Stimulated activated effector memory CD8-positive, alpha-beta T cell treated with anti-CD3 and anti-CD28 coated beads, Interleukin-12 subunit alpha, Interleukin-12 subunit beta, amount 100 ng/mL, for 72 hours (primary cell): Measurements from ENCODE around the gene NKX2-1.
A peak's percentile ranks its signal among the peaks of the same experiment; 100 is the strongest.
"Not testable (repeated sequence)": the region's sequence is repeated elsewhere in the genome, so short reads cannot be mapped to it uniquely, and the experiment has no call there.

ENCODE experiments used
- ATAC-seq: fragments of 150-1000 bp; cut with Tn5 transposase; 2 replicates; pipeline ENCODE4 v1.10.0; 2021
- DNase-seq, 2 donors: peaks; one replicate each; pipeline ENCODE4 v3.0.0; 2021 to 2022; ENCODE audit warnings: low spot score in 2 of 2
- H3K27ac Mint-ChIP-seq: one replicate; pipeline ENCODE4 v1.8.0; 2022; ENCODE audit warnings: mild to moderate bottlenecking, mixed read lengths
- H3K36me3 Mint-ChIP-seq: one replicate; pipeline ENCODE4 v1.8.0; 2022; ENCODE audit warnings: mild to moderate bottlenecking, mixed read lengths
- H3K4me1 Mint-ChIP-seq: one replicate; pipeline ENCODE4 v1.8.0; 2022; ENCODE audit warnings: mixed read lengths
- H3K4me3 Mint-ChIP-seq: one replicate; pipeline ENCODE4 v1.8.0; 2022; ENCODE audit warnings: mild to moderate bottlenecking, mixed read lengths
- H3K9me3 Mint-ChIP-seq: one replicate; pipeline ENCODE4 v1.8.0; 2022; ENCODE audit warnings: mixed read lengths

Gene NKX2-1

DNA sequence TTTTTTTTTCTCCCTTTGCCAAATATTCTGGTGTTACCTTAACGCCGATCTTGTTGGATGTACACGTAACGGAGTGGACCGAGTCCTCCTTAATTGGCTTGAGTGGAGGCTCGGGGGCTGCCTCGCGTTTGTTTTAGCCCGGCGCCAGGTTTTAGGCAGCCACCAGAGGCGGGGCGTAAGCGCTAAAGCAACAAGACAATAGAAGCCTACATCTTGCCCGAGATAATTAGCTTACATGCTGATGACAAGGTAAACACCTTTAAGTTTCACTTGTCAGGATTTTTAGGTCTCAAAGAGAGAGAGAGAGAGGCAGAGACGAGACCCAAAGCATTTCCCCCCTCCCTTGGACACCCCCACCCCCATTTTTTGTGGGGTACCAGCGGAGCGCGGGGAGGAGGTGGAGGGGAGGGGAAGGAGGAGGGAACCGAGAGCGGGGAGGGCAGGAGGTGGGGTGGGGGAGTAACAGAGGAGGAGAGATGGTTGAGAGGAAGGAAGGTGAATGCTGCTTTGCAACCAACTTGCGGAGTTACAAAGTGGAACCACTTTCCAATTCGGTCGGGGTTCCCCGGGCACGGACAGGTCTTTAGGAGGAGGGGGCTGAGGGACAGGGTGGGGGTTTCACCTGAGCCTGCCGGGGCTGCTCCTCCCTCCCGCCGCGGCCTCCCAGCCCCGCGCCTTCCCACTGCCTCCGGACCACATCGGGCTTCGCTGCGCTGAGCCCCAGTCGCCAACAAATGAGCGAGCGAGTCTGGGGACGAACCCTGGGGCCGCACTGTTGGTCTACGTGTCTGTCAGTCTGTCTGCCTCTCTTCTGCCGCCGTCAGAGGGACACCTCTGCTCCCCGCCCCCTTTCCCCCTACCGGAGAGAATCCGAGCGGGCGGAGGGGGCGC lies at the start of gene NKX2-1:
TSS of gene NKX2-1 (minus strand) at position 802 of the 891 bp plus-strand sequence. CDS start at position 699, 103 bp downstream.
- no peak for ATAC-seq
- peaks cover 10% of the 10 kb centered on the region for H3K4me1 Mint-ChIP-seq
- peak within 1 kb of the TSS; percentile 34 for H3K4me3 Mint-ChIP-seq
- H3K36me3 Mint-ChIP-seq: no peaks in the 10 kb centered on the region
- H3K27ac Mint-ChIP-seq: no peak within 1 kb of the TSS
- H3K9me3 Mint-ChIP-seq: peaks cover 2% of the 10 kb centered on the region
- DNase-seq: no peak

DNA sequence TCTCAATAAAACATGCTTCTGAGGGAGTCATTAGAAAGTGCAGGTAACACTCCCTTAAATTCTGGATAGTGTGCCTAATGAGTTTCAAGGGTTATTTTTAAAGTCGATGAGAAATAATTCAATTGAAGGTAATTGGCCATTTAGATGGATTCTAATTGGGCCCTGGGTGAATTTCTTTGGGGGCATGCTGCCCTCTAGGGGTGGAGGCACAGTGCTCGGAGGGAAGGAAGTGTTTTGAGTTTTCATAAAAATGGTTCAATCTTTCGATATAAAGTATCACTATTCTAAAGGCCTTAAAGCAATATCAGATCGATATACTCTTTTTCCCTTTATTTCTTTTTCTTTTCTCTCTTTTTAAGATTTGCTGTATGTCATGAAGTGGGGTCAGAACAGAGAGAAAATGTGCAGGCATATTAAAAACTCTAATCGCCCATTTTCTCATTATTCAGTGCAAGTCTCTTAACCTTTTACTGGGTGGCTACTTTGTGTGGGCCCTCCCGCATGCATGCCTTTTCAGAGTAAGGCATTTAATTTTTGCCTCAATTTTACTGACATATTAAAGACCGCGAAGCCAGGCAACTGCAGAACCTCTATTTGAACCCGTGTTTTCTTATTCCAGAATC lies 36.9 kb upstream of the NKX2-1 start:
- no peak for DNase-seq
- no peaks in the 10 kb centered on the region for H3K9me3 Mint-ChIP-seq
- no peak overlapping the region for H3K27ac Mint-ChIP-seq
- no peak overlapping the region for H3K4me3 Mint-ChIP-seq
- H3K36me3 Mint-ChIP-seq: no peaks in the 10 kb centered on the region
- ATAC-seq: no peak
- no peaks in the 10 kb centered on the region for H3K4me1 Mint-ChIP-seq

DNA sequence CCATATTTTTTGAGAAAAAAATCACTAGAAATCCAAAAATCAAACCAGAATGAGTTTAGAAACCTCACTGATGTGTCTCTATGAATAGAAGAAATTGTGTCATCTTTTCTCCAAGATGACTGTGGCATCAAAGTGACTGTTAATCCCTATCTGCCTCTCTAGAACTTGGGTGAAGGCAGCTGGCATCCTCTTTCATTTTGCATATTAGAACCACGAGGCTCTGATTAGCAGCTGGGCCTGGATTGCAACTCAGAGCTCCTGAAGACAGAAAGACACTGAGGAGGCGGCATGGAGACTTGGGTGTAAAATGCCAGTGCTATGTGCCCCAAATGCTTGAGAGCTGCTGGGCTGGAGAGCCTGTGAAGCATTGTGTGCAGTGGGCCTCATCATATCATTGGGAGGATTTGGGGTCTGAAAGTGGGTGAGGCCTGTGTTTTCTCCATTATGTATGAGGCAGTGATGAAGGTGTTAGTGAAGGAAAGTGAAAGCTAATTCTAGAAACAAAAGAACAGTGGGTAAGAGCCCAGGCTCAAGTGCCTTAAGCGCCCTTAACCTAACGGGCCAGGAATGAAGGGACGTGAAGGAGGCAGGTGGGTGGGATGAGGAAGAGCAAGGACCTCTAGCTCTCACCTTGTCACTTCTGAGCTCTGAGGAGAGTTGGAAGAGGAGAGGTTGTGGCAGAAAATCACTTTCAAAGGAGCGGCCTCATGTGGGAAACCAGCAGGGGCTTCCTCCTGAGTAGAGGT lies 36.1 kb upstream of the NKX2-1 start:
- no peak overlapping the region for H3K27ac Mint-ChIP-seq
- ATAC-seq (no peak), DNase-seq (no peak)
- no peaks in the 10 kb centered on the region for H3K4me1 Mint-ChIP-seq
- H3K4me3 Mint-ChIP-seq: no peak overlapping the region
- no peaks in the 10 kb centered on the region for H3K9me3 Mint-ChIP-seq
- no peaks in the 10 kb centered on the region for H3K36me3 Mint-ChIP-seq

DNA sequence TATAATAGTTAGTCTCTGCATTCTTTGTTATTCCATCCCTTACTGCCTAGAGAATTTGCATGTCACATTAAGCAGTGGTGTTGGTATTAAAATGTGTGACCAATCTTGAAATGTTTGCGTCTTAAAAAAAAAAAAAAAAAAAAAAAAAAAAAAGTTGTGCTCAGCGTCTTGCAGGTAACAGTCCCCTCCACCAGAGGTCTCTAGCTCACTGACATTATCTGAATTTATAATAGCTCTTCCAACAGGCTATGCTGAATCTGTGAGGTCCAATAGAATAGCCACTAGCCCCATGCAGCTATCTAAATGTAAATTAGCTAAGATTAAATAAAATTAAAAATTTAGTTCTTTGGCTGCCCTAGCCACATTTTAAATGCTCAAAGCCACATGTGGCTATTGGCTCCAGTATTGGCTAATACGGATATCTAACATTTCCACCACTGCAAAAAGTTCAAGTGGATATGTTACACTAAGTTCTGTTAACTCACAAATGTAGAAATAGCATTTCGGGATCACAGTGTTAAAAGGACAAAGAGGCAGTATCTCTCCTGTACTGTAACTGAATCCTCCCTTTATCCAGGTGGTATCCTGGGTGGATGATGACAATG lies 33.7 kb upstream of the NKX2-1 start:
- H3K36me3 Mint-ChIP-seq: no peaks in the 10 kb centered on the region
- H3K4me3 Mint-ChIP-seq: no peak overlapping the region
- DNase-seq (no peak), ATAC-seq (no peak)
- H3K4me1 Mint-ChIP-seq: no peaks in the 10 kb centered on the region
- no peaks in the 10 kb centered on the region for H3K9me3 Mint-ChIP-seq
- no peak overlapping the region for H3K27ac Mint-ChIP-seq

DNA sequence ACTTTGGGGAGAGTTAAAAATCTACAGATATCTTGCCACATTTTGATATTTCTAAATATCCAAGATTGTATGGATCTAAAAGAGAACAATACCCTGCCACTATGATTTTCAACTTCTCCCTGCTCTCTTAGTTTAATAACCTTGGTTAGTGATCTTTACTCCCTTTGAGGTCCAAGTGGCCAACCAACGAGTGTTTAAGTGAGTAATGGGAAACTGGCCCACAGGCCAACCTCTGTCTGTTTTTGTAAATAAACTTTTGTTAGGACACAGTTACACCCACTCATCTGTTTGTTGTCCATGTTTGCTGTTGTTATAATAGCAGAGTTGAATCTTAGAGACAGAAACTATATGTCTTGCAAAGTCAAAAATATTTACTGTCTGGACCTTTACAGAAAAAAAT lies 30.9 kb upstream of the NKX2-1 start:
- no peaks in the 10 kb centered on the region for H3K4me1 Mint-ChIP-seq
- no peaks in the 10 kb centered on the region for H3K9me3 Mint-ChIP-seq
- DNase-seq (no peak), ATAC-seq (no peak)
- no peak overlapping the region for H3K4me3 Mint-ChIP-seq
- no peaks in the 10 kb centered on the region for H3K36me3 Mint-ChIP-seq
- H3K27ac Mint-ChIP-seq: no peak overlapping the region

DNA sequence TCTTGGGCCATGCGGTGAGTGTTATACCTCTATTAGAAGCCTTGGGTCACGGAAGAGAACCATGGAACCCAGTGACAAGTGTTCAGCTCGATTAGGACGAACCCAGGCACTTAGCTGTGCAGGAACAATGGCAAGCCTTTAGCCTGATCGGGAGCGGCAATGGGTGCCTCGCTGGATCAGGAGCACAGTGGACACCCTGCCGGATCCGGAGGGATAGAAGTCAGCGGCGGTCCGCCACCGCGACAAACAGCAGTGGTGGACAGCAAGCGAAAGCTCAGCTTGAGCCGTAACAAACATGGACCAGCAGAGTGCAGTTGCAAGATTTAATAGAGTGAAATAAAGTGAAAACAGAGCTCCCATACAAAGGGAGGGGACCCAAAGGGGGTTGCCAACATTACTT lies 24.2 kb upstream of the NKX2-1 start:
- not testable (repeated sequence) for H3K4me1 Mint-ChIP-seq, H3K36me3 Mint-ChIP-seq, H3K4me3 Mint-ChIP-seq, ATAC-seq, DNase-seq, H3K9me3 Mint-ChIP-seq, H3K27ac Mint-ChIP-seq

DNA sequence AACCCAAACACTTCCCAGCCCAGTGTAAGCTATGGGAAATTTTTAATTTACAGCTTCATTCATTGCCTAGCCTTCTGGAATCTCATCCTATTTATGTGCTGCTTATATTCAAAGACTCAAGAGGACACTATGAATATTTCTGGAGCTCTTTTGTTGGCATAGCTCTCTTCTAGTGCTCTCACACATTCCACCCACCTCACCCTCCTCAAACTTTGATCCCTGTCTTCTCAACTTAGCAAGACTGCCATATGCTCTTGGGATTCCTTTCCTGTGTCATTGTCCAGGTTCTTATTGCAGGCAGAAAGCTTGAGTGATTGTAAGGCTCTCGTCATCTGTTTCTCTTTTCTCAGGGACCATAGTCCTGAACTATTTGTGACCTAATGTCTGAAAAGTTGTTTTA lies 18.0 kb upstream of the NKX2-1 start:
- ATAC-seq (no peak), DNase-seq (no peak)
- no peaks in the 10 kb centered on the region for H3K4me1 Mint-ChIP-seq
- no peak overlapping the region for H3K27ac Mint-ChIP-seq
- no peaks in the 10 kb centered on the region for H3K36me3 Mint-ChIP-seq
- H3K4me3 Mint-ChIP-seq: no peak overlapping the region
- H3K9me3 Mint-ChIP-seq: peaks cover 10% of the 10 kb centered on the region

DNA sequence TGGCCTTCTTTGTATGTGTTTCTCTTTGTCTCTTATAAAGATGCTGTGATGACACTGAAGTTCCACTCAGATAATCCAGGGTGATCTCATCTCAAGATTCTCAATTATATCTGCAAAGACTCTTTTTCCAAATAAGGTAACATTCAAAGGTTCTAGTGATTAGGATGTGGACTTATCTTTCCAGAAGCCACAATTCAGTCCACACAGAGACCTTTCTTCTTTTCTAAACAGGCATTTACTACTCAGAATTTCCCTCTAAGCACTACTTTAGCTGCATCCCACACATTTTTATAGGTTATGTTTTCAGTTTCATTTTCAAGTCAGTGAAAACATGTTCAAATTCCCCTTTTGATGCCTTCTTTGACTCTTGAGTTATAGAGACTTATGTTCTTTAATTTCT lies 9.0 kb upstream of the NKX2-1 start:
- H3K27ac Mint-ChIP-seq: no peak overlapping the region
- ATAC-seq: no peak
- DNase-seq: no peak
- no peaks in the 10 kb centered on the region for H3K36me3 Mint-ChIP-seq
- no peak overlapping the region for H3K4me3 Mint-ChIP-seq
- H3K4me1 Mint-ChIP-seq: no peaks in the 10 kb centered on the region
- H3K9me3 Mint-ChIP-seq: peaks cover 11% of the 10 kb centered on the region

DNA sequence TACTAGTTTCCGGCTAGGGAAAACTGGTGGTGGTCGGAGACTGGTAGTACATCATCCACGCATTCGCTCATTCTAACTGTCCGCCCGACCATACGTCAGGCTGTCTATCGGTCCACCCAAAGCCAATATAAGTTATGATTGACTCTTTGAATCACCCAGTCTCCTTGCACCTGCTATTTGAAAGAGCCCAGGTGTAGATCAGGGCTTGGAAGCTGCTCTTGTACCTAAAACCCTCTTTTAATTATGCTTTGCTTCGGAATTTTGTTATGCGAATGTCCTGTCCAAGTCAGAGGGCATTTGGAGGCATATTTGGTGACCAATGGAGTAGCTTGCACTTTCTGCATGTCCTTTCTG lies 5.7 kb upstream of the NKX2-1 start:
- no peak for DNase-seq
- no peak for ATAC-seq
- Mint-ChIP-seq H3K9me3 (peaks cover 11% of the 10 kb centered on the region), H3K4me1 (peaks cover 5% of the 10 kb centered on the region), H3K4me3 (no peak overlapping the region), H3K36me3 (no peaks in the 10 kb centered on the region), H3K27ac (no peak overlapping the region)

DNA sequence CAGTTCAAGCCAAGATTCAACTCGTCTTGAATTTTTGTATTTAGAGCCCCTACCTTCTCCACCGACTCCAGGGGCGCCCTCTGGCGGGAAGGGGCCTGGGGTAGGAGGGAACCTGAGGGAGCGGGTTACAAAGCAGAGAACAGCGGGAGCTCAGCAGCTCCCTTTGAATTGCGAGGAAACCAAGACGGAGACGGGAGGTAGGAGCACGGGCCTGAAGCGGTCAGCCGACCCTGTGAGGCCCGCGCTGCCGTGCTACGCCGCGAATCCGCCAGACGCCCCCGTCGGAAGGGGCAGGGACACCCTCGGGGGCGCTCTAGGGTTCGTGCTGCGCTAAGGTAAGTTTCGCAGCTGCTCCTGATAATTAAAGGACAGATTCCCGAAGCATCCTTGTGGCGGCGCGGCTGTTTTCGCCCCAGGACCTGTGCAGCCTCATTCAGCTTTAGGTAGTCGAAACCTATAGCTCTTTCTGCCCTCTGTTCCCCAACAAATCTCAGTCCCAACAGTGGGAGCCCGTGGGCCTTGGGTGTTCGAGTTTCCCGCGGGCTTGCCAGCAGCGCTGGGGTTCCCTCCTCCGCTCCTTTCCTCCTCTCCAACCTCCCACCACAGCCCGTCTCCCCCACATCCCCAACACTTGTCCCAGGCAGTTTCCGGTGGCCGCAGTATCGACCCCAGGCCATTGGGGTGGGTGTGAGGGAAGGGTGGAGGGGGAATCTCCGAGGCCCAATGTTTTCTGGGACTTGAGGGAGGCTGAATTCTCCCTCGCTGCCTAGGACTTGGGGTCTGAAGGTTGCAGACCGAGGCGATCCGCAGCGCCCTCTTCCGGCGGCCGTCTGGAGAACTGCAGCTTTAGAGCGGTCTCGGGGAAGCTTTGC lies 5.1 kb upstream of the NKX2-1 start:
- Mint-ChIP-seq H3K36me3 (no peaks in the 10 kb centered on the region), H3K4me1 (peaks cover 5% of the 10 kb centered on the region), H3K9me3 (peaks cover 11% of the 10 kb centered on the region), H3K27ac (no peak overlapping the region), H3K4me3 (no peak overlapping the region)
- DNase-seq: no peak
- ATAC-seq: no peak

DNA sequence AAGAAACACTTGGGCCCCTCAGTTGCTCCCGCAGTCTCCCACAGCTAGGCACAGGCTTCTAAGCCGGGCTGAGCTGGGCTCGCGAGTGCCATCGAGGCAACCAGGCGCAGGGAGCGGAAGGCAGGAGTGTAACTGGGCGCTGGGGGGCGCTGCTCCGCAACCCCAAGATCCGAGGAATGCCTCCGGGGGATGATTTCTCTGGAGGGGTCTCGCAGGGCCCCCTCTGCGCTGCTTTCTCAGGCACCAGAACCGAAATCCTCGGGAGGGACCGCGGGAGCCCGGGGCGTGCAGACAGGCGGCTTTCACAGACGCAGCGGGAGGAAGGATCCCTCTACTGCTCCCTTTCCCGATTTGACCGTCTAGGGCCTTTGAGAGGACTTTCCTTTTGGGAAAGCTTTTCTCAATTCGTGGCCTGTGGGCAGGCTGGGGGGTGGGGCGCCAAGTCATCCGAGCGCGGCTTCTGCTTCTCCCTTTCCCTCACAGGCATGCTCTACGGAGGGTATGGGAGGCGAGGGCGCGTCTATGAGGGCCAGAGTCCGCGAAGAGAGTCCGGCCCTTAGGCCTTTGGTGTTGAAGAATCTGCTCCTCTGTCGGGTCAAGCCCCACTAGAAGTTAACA lies 4.3 kb upstream of the NKX2-1 start:
- Mint-ChIP-seq H3K4me1 (peaks cover 9% of the 10 kb centered on the region), H3K27ac (no peak overlapping the region), H3K4me3 (no peak overlapping the region), H3K36me3 (no peaks in the 10 kb centered on the region), H3K9me3 (peaks cover 8% of the 10 kb centered on the region)
- ATAC-seq (no peak), DNase-seq (no peak)

DNA sequence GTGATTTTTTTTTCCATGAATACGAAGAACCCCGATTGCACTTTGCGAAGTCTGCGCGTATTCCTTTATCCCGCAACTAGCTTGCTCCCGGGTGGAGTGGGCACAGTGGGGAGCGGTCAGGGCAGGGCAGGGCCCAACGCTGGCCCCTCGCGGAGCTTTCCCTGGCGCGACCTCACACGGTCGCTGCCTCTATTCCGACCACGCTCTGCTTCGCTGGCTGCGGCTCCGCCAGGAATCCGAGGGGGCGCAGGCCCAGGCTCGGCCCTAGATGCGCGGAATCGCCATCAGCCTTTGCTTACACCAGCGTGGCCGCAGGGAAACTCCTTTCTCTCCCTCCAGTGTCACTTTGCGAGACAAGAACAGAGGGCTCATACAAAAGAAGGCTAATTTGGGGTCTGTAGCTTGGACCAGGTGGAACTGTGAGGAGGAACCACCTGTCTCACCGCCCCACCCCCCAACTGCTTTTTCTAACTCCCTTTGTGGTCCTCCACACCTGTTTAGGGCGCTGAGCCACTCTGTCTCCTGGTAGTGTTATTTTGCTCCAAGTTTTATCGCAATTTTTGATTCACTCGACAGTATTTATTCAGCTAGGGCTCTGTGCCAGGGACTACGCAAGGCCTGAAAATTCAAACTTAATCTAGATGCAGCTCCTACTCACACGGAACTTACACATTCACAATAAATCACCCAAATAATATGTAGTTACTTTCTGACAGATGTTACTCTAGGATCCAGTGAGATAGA lies 3.1 kb upstream of the NKX2-1 start:
- H3K27ac Mint-ChIP-seq: no peak overlapping the region
- H3K4me1 Mint-ChIP-seq: peaks cover 10% of the 10 kb centered on the region
- H3K9me3 Mint-ChIP-seq: peaks cover 6% of the 10 kb centered on the region
- no peaks in the 10 kb centered on the region for H3K36me3 Mint-ChIP-seq
- no peak for ATAC-seq
- DNase-seq: no peak
- H3K4me3 Mint-ChIP-seq: no peak overlapping the region

DNA sequence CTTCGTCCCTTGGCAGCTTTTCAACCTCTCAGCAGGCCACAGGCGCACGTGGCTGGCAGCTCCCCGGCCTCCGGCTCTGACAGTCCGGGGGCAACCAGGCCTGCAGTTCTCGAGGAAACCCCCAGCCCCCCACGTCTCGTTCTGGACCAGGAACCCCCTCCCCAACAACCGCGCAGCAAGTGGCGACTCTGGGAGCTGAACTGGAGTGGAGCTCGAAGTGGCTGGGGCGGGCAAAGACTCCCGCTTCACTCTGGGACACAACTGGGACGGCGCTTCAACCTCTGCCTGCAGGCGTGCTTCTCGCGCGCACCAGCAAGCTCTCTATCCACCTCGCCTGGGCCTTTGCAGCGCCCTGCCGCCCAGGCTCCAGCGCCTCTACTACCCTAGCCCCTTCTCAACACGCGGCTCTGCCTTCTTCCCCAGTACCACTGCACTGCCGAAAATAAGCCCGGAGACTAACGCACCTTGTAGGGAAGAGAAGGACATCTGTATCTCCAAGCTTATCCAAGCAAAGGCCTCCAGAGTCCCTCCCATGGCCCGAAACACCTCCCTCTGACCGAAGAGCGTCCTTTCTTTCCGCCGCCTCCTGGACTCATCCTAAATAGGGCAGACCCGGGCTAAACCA lies 2.4 kb upstream of the NKX2-1 start:
- no peaks in the 10 kb centered on the region for H3K36me3 Mint-ChIP-seq
- H3K27ac Mint-ChIP-seq: no peak overlapping the region
- H3K9me3 Mint-ChIP-seq: peaks cover 3% of the 10 kb centered on the region
- peaks cover 10% of the 10 kb centered on the region for H3K4me1 Mint-ChIP-seq
- H3K4me3 Mint-ChIP-seq: no peak overlapping the region
- no peak for ATAC-seq
- DNase-seq: no peak
